GM12801 (cell line): Measurements from ENCODE around the gene PNPLA7.

ENCODE experiments used
- TF ChIP-seq, protein P1 (sequence below): IDR thresholded peaks from one replicate; pipeline ENCODE4 v1.5.1; 2011; ENCODE audit warnings: control low read depth; ENCODE audit not compliant: insufficient read length; ENCODE audit errors: extremely low read depth

The PNPLA7 gene

DNA sequence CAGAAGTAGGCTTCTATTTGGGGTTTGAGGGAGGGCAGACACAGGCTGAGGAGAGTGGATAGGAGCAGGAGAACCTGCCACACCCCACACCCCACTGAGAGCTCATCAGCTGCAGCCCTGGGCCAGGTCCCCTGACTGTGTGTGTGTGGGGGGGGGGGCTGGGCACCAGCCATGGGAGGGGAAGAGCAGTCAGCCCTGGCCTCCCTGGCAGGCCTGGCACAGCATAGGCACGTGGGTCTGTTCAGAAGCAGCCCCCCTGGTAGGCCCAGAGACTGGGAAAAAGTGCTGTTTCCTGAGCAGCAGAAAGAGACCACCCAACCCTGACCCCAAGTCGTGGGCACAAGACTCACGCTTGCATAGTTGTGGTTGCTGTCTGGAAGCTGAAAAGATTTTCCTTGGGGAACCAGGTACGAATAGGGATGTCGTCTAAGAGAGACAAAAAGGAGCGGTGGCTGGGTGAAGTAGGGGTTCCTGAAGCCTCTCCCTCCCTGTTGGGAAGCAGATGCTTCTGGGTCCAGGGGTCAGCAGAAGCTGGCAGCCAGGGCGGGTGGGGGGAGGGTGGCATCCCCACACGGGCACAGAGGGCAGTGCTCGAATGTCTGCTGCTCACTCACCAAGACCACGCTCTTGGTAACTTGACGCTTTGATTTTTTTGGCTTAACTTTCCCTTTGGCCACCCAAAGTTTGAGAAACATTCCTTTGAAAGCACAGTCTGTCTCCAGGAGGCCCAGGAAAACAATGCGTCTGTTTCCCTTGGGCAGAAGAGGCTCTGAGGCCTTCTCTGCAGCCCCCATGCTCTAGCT is 93.9 kb downstream of the PNPLA7 start:
- TF ChIP-seq, protein P1, sequence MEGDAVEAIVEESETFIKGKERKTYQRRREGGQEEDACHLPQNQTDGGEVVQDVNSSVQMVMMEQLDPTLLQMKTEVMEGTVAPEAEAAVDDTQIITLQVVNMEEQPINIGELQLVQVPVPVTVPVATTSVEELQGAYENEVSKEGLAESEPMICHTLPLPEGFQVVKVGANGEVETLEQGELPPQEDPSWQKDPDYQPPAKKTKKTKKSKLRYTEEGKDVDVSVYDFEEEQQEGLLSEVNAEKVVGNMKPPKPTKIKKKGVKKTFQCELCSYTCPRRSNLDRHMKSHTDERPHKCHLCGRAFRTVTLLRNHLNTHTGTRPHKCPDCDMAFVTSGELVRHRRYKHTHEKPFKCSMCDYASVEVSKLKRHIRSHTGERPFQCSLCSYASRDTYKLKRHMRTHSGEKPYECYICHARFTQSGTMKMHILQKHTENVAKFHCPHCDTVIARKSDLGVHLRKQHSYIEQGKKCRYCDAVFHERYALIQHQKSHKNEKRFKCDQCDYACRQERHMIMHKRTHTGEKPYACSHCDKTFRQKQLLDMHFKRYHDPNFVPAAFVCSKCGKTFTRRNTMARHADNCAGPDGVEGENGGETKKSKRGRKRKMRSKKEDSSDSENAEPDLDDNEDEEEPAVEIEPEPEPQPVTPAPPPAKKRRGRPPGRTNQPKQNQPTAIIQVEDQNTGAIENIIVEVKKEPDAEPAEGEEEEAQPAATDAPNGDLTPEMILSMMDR: no peak

DNA sequence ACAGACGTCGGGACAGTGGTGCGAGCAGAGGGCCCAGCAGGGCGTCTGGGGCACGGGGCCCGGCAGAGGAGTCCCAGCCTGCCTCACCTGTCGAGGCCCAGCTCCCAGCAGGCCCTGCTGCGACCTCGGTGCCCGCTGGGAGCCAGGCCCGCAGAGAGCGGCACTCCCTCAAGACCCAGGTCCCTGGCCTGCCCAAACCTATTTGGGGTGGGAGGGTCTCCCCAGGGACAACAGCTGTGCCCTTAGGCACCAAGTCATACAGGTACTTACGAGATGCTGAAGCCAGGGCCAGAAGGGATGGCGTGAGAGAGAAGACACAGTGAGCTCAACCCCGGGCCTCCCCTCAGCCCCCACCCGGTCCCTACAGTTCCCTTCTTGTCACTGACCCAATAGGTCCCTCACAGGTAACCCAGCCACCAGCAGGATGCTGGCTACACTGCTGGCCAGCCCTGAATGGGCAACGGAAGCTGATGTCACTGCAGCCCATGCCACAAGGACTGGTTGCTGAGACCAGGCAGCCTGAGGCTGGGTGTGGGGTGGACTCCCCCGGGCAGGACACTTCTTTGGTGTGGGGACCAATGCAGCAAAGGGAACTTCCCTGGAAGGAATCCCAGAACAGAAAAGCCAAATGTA is 94.7 kb downstream of the PNPLA7 start:
- TF ChIP-seq, protein P1: no peak

DNA sequence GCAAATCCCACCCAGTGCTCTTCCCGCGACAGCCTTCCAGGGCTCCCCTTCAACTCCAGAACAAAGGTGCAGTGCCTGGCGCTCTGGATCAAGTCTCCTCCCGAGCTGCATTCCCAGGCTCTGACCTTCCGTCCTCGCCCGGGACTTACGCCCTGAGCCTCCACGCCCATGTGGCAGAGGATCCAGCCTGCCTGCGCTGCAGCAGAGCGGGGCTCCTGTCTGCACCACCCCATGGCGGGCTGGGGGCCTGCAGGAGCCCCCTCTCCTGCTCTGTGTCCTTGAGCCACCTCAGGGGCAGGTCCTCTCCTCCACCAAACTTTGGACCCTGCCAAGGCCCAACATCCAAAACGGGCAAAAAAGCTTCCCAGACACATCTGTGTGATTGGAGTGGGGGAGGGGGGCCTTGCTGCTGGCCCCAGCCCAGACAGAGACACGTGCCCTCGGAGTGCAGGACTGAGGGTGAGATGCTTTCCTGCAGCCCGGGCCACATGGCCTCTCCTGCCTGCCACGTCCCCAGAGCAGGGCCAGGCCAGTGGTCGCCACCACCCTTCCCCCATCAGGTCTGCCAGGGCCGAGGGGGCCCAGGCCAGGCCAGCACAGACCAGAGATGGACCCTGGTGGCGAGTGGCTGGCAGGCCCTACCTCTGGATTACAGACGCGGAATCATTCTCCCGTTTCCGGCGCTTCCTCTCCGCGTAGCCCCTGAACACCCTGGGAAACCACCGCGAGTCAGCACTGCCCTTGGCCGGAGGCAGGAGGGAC is 95.4 kb downstream of the PNPLA7 start:
- TF ChIP-seq, protein P1: no peak

DNA sequence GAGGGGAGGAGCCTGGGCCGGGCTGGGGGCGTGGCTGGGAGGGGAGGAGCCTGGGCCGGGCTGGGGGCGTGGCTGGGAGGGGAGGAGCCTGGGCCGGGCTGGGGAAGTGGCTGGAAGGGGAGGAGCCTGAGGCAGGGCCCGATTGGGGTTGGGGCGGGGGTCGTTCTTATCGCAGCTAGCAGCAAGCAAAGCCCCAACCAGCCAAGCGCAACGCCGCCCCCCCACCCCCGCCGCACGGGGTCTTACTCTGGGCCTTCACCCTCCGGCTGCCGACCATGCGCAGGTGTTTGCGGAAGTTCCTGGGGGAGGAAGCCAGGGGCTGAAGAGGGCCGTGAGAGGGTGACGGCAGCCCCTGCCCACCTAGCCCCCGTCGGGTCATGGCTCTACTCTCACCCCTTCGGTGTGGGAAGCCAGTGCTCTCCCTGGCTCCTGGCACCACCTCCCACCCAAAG is 96.0 kb downstream of the PNPLA7 start:
- TF ChIP-seq, protein P1: no peak

- TF ChIP-seq, protein P1: no peak
Observed at GRCh38 chr9:137453643-137454081, 96.5 kb downstream of the PNPLA7 start.

DNA sequence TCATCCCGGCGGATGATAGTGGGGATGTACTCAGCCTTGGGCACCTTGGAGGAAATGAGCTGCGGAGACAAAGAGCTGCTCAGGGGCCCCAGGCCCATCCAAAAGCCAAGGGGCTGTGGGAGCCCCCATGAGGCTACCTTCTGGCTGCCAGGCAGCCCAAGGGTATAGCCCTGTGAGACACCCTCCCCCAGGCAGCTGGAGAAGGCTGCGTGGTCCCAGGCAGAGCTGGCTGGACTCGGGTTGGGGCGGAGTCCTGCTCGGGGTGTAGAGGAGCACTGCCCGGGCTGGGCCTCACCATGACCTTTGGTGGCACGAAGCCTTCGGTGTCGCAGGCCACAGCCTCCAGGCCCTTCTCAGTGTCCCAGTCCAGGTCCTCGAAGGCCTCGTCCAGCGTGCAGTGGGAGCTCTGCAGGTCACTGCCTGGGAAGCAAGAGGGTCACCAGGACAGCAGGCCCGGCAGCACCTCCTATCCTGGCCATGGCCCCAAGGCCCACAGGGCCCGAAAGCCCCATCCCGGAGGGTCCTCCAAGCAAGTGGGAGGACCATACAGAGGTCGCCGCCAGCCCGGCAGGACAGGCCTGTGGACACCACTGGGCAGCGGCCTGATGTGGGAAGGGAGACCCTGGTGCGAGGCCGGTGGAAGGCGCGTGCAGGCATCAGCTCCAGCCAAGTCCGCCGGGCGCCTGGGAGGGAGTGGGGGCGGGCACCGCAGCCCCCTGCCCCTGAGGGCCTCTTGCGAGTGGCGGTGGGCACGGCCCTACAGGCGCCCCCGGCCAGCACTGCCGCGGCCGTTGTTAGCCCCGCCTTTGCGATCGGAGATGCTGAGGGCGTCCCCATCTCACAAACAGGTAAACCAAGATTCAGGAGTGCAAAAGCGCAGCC is 97.2 kb downstream of the PNPLA7 start:
- TF ChIP-seq, protein P1: no peak
